Upper lobe of left lung (tissue), 6 donors: ENCODE measurements around the gene LSM14B. TPM values are rescaled to one million over a fixed set of nuclear protein-coding genes. Genes with fewer than 3 reads are reported as not detected.

Source experiments
- ATAC-seq, 2 donors: fragments of 200-7000 bp; cut with Tn5 transposase; one replicate each; pipeline ENCODE4 v1.9.1; 2022; ENCODE audit warnings: mild to moderate bottlenecking in 2 of 2, moderate library complexity in 2 of 2; ENCODE audit not compliant: low FRiP score in 2 of 2
- DNase-seq, 2 donors: peaks; one replicate each; pipeline ENCODE4 v3.0.0-alpha.2; 2019 to 2020
- H3K27ac ChIP-seq, 4 donors: fragments of 200-600 bp; sonication (generic); one replicate each; pipeline ENCODE4 v1.5.1; 2016 to 2019
- H3K27me3 ChIP-seq, 4 donors: fragments of 200-600 bp; sonication (generic); one replicate each; pipeline ENCODE4 v1.5.1; 2017 to 2019
- H3K36me3 ChIP-seq, 4 donors: fragments of 200-600 bp; sonication (generic); one replicate each; pipeline ENCODE4 v1.5.1; 2016 to 2019
- H3K4me1 ChIP-seq, 4 donors: fragments of 200-600 bp; sonication (generic); one replicate each; pipeline ENCODE4 v1.5.1; 2018 to 2019
- H3K4me3 ChIP-seq, 4 donors: fragments of 200-600 bp; sonication (generic); one replicate each; pipeline ENCODE4 v1.5.1; 2017 to 2019; ENCODE audit warnings: mild to moderate bottlenecking in 2 of 4, moderate library complexity in 1 of 4
- H3K9me3 ChIP-seq, 4 donors: fragments of 200-600 bp; sonication (generic); one replicate each; pipeline ENCODE4 v1.5.1; 2018 to 2019
- CTCF ChIP-seq, 6 experiments: fragments of 450-650 bp in 4 of 6; fragments of 200-600 bp in 2 of 6; sonication (generic) in 2 of 6; IDR thresholded peaks; one replicate each; pipeline ENCODE4 v1.5.1; 2016 to 2019; ENCODE audit warnings: antibody characterized with exemption in 6 of 6
- EP300 ChIP-seq, 4 donors: sonication (generic); formaldehyde crosslinking; IDR thresholded peaks; one replicate each; pipeline ENCODE4 v1.5.1; 2017; ENCODE audit warnings: antibody characterized with exemption in 4 of 4, control low read depth in 2 of 4
- POLR2A ChIP-seq, 4 donors: fragments of 450-650 bp; IDR thresholded peaks; one replicate each; pipeline ENCODE4 v1.5.1; 2016 to 2017; ENCODE audit warnings: antibody characterized with exemption in 4 of 4, mild to moderate bottlenecking in 2 of 4
- POLR2AphosphoS5 ChIP-seq, 2 donors: sonication (generic); formaldehyde crosslinking; IDR thresholded peaks; one replicate each; pipeline ENCODE4 v1.5.1; 2017; ENCODE audit warnings: antibody characterized with exemption in 2 of 2
- WGBS, 2 donors: methylation state at CpG; one replicate each; pipeline ENCODE4 v1.1.5; 2017 to 2018; 5-methylcytosine and 5-hydroxymethylcytosine counted together
- total RNA-seq, 6 donors: library from RNA; depleted of rRNA in 4 of 6; stranded (reverse); fragments of >200 nt in 4 of 6; gene quantifications; one replicate each; pipeline versions ENCODE4 v1.1.0 to v1.2.1, GENCODE V29; 2016 to 2021
- donor health status: DM: no; HTN: no; CAD: no; lungs with moderate emphysema.
- donor health status: DM: no; HTN: yes; CAD: no; lungs with severe emphysema.

LSM14B gene
- total RNA-seq, 6 donors from 2014 or later: 27.8 to 46.3 (median 36.4) TPM

- DNase-seq (peak in 1 of 2 donors; percentile 63), ATAC-seq (no peak)
- Histone ChIP-seq H3K4me1 (peaks cover 0 to 10% (median 1%) of the 10 kb centered on the region in 4 donors), H3K4me3 (no peak overlapping the region), H3K27ac (no peak overlapping the region), H3K36me3 (peaks cover 0 to 58% (median 41%) of the 10 kb centered on the region in 4 donors), H3K9me3 (no peaks in the 10 kb centered on the region), H3K27me3 (no peaks in the 10 kb centered on the region)
- 94 to 98% methylated on average over 7 to 11 of the region's 11 CpGs for WGBS, 2 donors
- TF ChIP-seq EP300 (IDR thresholded peaks at IDR 0.05): no peak
- no peak for TF ChIP-seq POLR2A (IDR thresholded peaks at IDR 0.05)
- TF ChIP-seq POLR2AphosphoS5 (IDR thresholded peaks at IDR 0.05): no peak
- TF ChIP-seq CTCF (IDR thresholded peaks at IDR 0.05): no peak
Measured at GRCh38 chr20:62159052-62159451, 36.8 kb downstream of the LSM14B start.

DNA sequence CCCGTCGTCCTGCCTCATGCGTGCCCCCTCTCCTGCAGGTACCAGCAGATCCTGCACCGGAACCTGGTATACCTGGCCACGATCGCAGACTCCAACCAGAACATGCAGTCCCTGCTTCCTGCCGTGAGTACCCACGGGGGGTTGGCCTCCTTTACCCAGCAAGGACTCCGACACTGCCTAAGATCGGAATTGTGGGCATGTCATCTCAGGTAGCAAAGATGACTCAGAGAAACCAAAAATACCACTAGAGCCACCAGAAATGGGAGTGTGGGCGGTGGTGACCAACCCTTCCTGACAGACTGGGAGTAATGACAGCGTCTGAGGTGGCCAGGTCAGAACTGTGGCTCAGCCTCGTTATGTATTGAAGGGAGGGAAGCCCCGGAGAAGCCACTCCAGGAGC is 37.6 kb downstream of the LSM14B start:
- 80% methylated on average over 13 to 14 of the region's 14 CpGs for WGBS, 2 donors
- Histone ChIP-seq H3K36me3 (peaks cover 0 to 61% (median 46%) of the 10 kb centered on the region in 4 donors), H3K27me3 (no peaks in the 10 kb centered on the region), H3K27ac (no peak overlapping the region), H3K9me3 (no peaks in the 10 kb centered on the region), H3K4me3 (no peak overlapping the region), H3K4me1 (peaks cover 0 to 10% (median 1%) of the 10 kb centered on the region in 4 donors)
- ATAC-seq (no peak), DNase-seq (no peak)
- TF ChIP-seq POLR2A (IDR thresholded peaks at IDR 0.05): no peak
- TF ChIP-seq CTCF (IDR thresholded peaks at IDR 0.05): no peak
- TF ChIP-seq POLR2AphosphoS5 (IDR thresholded peaks at IDR 0.05): no peak
- TF ChIP-seq EP300 (IDR thresholded peaks at IDR 0.05): no peak

GRCh38 chr20:62160253-62160652 is 38.0 kb downstream of the LSM14B start:
- TF ChIP-seq POLR2A (IDR thresholded peaks at IDR 0.05) (no peak), EP300 (IDR thresholded peaks at IDR 0.05) (no peak), CTCF (IDR thresholded peaks at IDR 0.05) (no peak), POLR2AphosphoS5 (IDR thresholded peaks at IDR 0.05) (no peak)
- H3K27ac ChIP-seq: no peak overlapping the region
- H3K4me1 ChIP-seq: peaks cover 0 to 10% (median 1%) of the 10 kb centered on the region in 4 donors
- no peaks in the 10 kb centered on the region for H3K9me3 ChIP-seq
- ATAC-seq (no peak), DNase-seq (no peak)
- no peaks in the 10 kb centered on the region for H3K27me3 ChIP-seq
- H3K4me3 ChIP-seq: no peak overlapping the region
- WGBS, 2 donors: 90 to 97% methylated on average over 8 to 9 of the region's 9 CpGs
- H3K36me3 ChIP-seq: peaks cover 0 to 65% (median 48%) of the 10 kb centered on the region in 4 donors

- Histone ChIP-seq H3K36me3 (peaks cover 0 to 70% (median 54%) of the 10 kb centered on the region in 4 donors), H3K4me3 (no peak overlapping the region), H3K9me3 (no peaks in the 10 kb centered on the region), H3K4me1 (peaks cover 0 to 10% (median 1%) of the 10 kb centered on the region in 4 donors), H3K27me3 (no peaks in the 10 kb centered on the region), H3K27ac (no peak overlapping the region)
- ATAC-seq (no peak), DNase-seq (no peak)
- TF ChIP-seq POLR2AphosphoS5 (IDR thresholded peaks at IDR 0.05): no peak
- TF ChIP-seq EP300 (IDR thresholded peaks at IDR 0.05): no peak
- TF ChIP-seq POLR2A (IDR thresholded peaks at IDR 0.05): no peak
- no peak for TF ChIP-seq CTCF (IDR thresholded peaks at IDR 0.05)
- 95% methylated on average over 12 to 17 of the region's 17 CpGs for WGBS, 2 donors
Measured at GRCh38 chr20:62160876-62161275, 38.6 kb downstream of the LSM14B start.

GRCh38 chr20:62161347-62161746 is 39.1 kb downstream of the LSM14B start:
- Histone ChIP-seq H3K27ac (no peak overlapping the region), H3K4me1 (peaks cover 0 to 10% (median 1%) of the 10 kb centered on the region in 4 donors), H3K4me3 (no peak overlapping the region), H3K9me3 (no peaks in the 10 kb centered on the region), H3K36me3 (peaks cover 0 to 72% (median 58%) of the 10 kb centered on the region in 4 donors), H3K27me3 (no peaks in the 10 kb centered on the region)
- 91 to 96% methylated on average over 8 to 17 of the region's 17 CpGs for WGBS, 2 donors
- peak in 1 of 2 donors; percentile 62 for DNase-seq
- no peak for ATAC-seq
- TF ChIP-seq CTCF (IDR thresholded peaks at IDR 0.05) (no peak), POLR2AphosphoS5 (IDR thresholded peaks at IDR 0.05) (no peak)
